CD4-positive, alpha-beta T cell treated with Interleukin-6 at 100 ng/mL for 8 hours (primary cell): ENCODE measurements around the gene TNK1.
"Not testable (repeated sequence)": the region's sequence is repeated elsewhere in the genome, so short reads cannot be mapped to it uniquely, and the experiment has no call there.

Source experiments
- DNase-seq: peaks from one replicate; pipeline ENCODE4 v3.0.0-alpha.2; 2020; ENCODE audit warnings: mixed read lengths, low spot score

TNK1 gene

GRCh38 chr17:7355053-7355452 lies 25.8 kb upstream of the TNK1 start, which contains the start of gene TMEM95:
TSS of gene TMEM95 (plus strand) at chr17:7355156. CDS start at chr17:7355205, 49 bp downstream.
- no peak for DNase-seq

DNA sequence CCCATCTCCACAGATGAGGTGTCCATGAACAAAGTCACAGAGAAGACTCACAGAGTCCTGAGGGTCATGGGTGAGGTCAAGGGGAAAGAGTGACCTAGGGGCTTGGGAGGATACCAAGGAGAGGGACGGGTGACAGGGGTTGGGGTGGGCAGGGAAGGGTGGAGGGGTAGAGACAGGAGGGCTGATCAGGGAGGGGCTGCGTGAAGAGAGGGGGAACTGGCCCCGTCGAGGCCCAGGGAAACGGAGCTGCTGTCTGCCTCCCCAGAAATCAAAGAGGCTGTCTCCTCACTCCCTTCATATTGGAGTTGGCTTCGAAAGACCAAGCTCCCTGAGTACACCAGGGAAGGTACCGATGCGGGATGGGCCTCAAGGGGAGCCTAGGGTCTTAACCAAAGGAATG lies 25.3 kb upstream of the TNK1 start:
- no peak for DNase-seq

DNA sequence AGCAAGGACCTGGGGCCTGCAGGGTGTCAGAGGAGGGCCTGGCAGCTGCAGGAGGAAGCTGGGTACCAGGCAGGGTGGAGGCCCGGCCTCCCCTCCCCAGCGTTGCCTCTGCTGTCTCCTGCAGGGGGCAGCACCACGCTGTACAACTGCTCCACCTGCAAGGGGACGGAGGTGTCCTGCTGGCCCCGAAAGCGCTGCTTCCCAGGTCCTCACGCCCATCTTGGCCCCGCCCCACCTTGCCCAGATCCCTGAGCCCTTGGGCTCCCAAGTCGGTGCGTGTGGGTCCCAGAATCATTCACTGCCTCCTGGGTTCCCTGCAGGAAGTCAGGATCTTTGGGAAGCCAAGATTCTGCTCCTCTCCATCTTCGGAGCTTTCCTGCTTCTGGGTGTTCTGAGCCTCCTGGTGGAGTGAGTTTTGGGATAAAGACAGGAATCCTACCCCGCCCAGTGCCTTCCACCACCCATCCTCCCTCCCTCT lies 24.8 kb upstream of the TNK1 start:
- peak; percentile 87 for DNase-seq

DNA sequence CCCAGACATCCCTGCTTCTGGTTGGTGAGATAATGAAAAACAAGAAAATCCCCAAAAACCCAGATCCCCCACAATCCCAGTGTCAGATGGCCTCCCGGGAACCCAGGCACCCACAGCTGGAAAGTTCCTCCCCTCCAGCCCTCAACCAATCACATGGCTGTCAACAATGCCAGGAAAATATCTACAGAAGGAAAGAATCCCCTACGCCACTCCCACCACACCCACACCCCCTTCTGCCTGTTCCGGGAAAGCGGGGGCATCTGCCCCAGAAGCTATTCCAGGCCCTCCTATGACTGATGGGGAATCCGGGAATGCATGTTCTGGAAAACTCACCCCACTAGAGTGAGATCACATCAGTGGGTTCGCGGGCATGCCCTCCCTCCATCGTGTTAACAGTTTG lies 24.1 kb upstream of the TNK1 start:
- DNase-seq, result no peak

DNA sequence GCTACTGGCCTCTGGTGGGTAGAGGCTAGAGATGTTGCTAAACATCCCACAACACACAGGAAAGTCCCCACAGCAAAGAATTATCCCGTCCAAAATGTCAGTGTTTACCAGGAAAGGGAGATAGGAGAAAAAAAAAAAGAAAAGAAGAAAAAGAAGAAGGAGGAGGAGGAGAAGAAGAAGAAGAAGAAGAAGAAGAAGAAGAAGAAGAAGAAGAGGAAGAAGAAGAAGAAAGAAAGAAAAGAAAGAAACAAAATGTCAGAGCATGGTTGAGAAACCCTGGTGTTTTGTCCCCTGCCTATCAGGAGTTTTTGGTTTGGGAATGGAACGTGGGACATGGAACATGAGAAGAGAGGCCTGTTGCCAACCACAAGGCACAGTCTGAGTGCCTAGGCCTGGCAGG lies 23.5 kb upstream of the TNK1 start:
- DNase-seq, result no peak

DNA sequence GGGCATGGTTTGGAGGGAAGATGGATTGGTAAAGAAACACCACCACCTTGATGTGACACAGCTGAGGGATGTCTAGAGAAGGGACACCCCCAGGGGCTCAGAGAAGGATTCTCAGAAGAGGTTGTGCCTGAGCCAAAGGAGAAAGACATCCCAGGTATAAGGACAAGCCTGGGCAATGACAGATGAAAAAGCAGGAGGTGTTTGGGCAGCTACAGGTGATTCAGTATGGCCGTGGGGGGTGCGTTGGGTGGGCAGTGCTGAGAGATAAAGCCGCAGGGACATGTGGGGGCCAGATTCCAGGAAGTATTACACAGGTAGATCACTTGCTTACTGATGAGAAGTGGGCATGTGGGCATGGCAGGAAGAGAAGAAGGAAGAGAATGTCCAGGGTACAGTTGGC lies 19.0 kb upstream of the TNK1 start:
- no peak for DNase-seq

DNA sequence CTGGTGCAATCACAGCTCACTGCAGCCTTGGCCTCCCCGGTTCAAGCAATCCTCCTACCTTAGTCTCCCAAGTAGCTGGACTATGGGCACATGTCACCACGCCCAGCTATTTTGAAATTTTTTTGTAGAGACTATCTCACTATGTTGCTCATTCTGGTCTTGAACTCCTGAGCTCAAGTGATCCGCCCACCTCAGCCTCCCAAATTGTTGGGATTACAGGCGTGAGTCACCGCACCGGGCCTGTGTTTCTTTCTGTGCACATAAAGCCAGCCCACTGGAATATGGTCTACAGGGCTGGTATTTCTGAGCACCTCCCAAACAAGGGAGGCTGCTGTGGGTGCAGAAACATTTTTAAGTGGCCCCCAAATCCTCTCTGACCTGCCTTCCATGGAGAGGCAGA lies 17.6 kb upstream of the TNK1 start:
- no peak for DNase-seq

DNA sequence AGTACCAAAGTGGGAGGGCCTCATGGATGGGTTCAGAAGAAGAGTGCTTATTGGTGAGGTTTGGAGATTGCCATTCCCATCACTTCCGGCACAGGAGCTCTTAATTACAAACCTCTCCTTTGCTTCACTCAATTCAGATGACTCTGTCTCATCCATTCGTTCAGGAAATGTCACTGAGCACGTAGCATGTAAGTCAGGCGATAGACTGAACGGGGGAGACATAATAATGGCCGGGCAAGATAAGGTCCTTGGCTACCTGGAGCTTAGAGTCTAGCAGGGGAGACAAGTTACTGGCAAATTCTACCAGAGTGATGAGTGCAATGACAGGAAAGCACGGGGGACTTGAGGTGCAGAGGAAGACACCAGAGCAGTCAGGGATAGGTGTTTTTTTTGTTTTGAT lies 14.9 kb upstream of the TNK1 start:
- not testable (repeated sequence) for DNase-seq

GRCh38 chr17:7367083-7367482 lies 13.8 kb upstream of the TNK1 start:
- no peak for DNase-seq

DNA sequence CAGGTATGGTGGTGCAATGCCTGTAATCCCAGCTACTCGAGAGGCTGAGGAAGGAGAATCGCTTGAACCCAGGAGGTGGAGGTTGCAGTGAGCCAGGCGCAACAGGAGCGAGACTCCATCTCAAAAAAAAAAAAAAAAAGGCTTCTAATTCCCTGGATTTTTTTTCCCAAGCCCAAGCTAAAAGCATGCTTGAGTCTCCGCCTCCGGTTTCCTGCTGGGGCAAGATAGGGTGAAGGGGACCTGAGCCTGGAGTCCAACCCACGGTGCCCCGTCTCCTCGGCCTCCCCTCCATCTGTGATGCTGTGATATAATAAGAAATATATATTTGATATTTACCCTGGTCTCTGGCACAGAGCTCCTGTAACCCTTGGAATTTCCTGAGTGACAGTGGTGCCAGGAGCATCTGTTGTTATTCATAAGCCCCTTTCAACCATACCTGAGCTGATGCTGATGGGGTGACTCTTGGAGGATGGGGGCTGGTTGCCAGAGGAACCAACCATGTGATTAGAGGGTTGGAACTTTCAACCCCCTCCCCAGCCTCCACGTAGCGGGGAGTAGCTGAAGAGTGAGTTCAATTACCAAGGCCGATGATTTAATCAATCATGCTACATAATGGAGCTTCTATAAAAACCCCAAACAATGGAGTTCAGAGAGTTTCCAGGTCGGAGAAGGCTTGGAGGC lies 12.8 kb upstream of the TNK1 start:
- no peak for DNase-seq

- DNase-seq, result not testable (repeated sequence)
Measured at GRCh38 chr17:7368599-7368994, 12.3 kb upstream of the TNK1 start.

GRCh38 chr17:7369825-7370224 lies 11.1 kb upstream of the TNK1 start:
- DNase-seq, result no peak

DNA sequence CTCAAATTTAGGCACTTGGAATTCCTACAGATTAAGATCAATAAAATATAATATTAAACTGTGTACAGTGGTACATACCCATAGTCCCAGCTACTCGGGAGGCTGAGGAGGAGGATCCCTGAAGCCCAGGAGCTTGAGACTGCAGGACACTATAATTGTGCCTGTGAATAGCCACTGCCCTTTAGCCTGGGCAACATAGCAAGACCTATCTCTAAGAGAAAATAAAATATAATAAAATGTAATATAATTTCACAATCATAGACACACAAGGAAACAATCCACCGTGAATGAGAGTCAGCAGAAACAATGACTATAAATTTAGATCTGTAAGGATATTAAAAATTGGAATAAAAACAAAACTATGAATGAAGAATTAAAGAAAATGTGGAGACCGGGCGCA lies 10.0 kb upstream of the TNK1 start:
- DNase-seq, result no peak

DNA sequence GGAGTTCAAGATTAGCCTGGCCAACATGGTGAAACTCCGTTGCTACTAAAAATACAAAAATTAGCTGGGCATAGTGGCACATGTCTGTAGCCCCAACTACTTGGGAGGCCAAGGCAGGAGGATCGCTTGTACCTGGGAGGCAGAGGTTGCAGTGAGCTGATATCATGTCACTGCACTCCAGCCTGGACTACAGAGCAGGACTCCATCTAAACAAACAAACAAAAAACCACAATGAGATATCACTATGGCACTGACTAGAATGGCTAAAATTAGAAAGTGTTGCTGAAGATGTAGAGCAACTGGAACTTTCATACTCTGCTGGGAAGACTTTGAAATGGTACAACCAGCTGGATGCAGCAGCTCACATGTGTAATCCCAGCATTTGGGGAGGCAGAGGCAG lies 6.5 kb upstream of the TNK1 start:
- DNase-seq, result no peak

DNA sequence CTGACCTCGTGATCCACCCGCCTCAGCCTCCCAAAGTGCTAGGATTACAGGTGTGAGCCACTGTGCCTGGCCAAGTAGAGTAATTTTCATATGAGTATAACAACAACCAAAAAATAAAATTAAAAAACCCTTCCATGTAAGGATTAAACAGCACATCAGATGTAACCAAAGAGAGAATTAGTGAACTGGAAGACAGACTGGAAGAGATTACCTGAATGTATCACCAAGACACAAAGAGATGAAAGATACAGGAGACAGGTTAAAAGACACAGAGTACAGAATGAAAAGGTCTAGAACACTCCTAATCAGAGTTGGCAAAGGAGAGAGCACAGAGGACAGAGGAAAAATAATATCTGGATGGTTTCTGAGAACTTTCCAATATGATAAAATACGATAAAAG lies 1.8 kb upstream of the TNK1 start:
- DNase-seq, result no peak

DNA sequence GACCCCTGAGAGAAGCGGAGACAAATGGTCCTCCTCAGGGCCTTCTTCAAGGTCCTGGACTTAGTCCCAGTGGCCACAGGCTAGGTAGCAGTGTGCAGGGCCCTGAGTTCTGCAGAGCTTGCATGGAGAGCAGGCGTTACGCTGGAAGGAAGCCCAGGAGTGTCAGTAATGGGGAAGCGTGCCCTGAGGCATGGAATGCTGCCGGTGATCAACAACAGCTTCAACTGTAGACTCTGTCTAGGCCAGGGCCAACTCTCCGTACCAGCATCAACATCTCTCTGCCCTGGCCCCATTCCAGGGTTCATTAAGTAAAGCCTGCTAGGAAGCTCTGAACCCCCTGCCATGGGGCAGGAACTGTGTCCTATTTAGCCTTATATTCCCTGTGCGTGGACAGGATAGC lies 568 bp upstream of the TNK1 start:
- no peak for DNase-seq

DNA sequence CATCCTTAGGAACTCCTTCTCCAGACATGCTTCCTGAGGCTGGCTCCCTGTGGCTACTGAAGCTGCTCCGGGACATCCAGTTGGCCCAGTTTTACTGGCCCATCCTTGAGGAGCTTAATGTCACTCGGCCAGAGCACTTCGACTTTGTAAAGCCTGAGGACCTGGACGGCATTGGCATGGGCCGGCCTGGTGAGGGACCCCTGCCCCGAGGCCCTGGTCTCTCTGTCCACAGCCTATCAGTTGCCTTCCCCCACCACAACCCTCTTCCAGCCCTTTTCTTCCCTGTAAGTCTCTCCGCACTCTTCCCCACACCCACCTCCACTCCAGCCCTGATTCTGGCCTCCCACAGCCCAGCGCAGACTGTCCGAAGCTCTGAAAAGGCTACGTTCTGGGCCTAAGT lies 2.0 kb downstream of the TNK1 start:
- DNase-seq, result no peak

GRCh38 chr17:7383371-7383741 lies 2.5 kb downstream of the TNK1 start:
- no peak for DNase-seq

DNA sequence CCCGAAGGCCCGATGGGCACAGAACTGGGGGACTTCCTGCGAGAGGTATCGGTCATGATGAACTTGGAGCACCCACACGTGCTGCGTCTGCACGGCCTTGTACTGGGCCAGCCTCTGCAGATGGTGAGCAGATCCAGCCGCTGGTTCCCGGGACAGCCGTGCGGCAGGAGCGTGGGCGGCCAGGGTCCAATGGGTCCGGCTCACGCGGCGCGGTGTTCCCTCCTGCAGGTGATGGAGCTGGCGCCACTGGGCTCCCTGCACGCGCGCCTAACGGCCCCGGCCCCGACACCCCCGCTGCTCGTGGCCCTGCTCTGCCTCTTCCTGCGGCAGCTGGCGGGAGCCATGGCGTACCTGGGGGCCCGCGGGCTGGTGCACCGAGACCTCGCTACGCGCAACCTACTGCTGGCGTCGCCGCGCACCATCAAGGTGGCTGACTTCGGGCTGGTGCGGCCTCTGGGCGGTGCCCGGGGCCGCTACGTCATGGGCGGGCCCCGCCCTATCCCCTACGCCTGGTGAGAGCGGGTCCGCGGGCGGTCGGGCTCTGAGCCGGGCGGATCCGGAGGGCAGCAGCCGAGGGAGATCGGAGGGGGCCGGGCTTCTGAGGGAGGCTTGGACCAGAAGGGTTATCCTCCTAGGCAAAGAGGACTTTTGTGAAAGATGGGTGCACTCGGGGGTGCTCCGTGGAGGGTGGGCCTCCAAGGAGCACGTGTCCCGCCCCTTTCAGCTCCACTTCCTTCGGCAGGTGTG lies 3.0 kb downstream of the TNK1 start:
- DNase-seq, result peak; percentile 80

GRCh38 chr17:7384489-7385081 lies 3.7 kb downstream of the TNK1 start:
- no peak for DNase-seq

DNA sequence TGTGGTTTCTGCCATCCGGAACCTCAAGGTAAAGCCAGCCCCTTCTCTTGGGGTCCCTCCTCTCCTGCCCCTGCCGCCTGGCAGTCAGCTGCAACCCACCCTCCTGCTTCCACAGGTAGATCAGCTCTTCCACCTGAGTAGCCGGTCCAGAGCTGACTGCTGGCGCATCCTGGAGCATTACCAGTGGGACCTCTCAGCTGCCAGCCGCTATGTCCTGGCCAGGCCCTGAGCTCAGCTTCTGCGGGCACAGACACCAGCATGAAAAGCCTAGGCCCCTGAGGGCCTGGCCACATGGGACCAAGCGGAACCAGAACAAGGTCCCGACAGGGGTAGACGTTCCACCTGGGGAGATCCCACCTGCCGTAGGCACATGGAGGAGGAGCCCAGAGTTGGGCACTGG lies 8.0 kb downstream of the TNK1 start:
- no peak for DNase-seq

GRCh38 chr17:7389924-7390910 lies 9.3 kb downstream of the TNK1 start:
- DNase-seq, result no peak
